Cardiac muscle cell (in vitro differentiated cells and primary cell): Measurements from ENCODE around the gene LRRK1. TPM values are rescaled to one million over a fixed set of nuclear protein-coding genes. Genes with fewer than 3 reads are reported as not detected.

Experiments
- DNase-seq, 2 donors: peaks; one replicate each; pipeline versions ENCODE4 v3.0.0 to v3.0.0-alpha.2; 2010 to 2017; ENCODE audit warnings: low read depth in 1 of 2, low spot score in 1 of 2
- H3K27ac ChIP-seq: fragments of 200-600 bp; sonication (generic); 2 replicates; pipeline ENCODE4 v1.5.1; 2016
- H3K27me3 ChIP-seq: fragments of 200-600 bp; sonication (generic); 2 replicates; pipeline ENCODE4 v1.6.0; 2016; ENCODE audit warnings: control low read depth
- H3K36me3 ChIP-seq: fragments of 200-600 bp; sonication (generic); 2 replicates; pipeline ENCODE4 v1.5.1; 2016; ENCODE audit warnings: control low read depth
- H3K4me1 ChIP-seq: fragments of 200-600 bp; sonication (generic); 2 replicates; pipeline ENCODE4 v1.8.1; 2017; ENCODE audit warnings: low read depth, mild to moderate bottlenecking, mixed run types
- H3K4me3 ChIP-seq: fragments of 200-600 bp; sonication (generic); 2 replicates; pipeline ENCODE4 v1.5.1; 2016; ENCODE audit warnings: mild to moderate bottlenecking
- H3K9me3 ChIP-seq: fragments of 200-600 bp; sonication (generic); 2 replicates; pipeline ENCODE4 v1.5.1; 2017; ENCODE audit warnings: low read depth, mild to moderate bottlenecking, control low read depth
- polyA plus RNA-seq: library from polyadenylated mRNA; unstranded; fragments of >200 nt; fragmentation: Nextera tagmentation; extraction: Ambion mirVana; gene quantifications from 2 replicates; pipeline ENCODE4 v1.2.1, GENCODE V29; 2016
- total RNA-seq: library from RNA; depleted of rRNA; stranded (reverse); fragments of >200 nt; gene quantifications from 2 replicates; pipeline ENCODE4 v1.2.3, GENCODE V29; 2016
- TF ChIP-seq, protein P1 (sequence below): IDR thresholded peaks from 2 replicates; pipeline ENCODE4 v1.5.1; 2012; ENCODE audit warnings: low read depth, mild to moderate bottlenecking, low read length

Gene LRRK1
- total and polyA plus RNA-seq, 2 experiments from 2014 or later, result 0.12 to 1.0 TPM

DNA sequence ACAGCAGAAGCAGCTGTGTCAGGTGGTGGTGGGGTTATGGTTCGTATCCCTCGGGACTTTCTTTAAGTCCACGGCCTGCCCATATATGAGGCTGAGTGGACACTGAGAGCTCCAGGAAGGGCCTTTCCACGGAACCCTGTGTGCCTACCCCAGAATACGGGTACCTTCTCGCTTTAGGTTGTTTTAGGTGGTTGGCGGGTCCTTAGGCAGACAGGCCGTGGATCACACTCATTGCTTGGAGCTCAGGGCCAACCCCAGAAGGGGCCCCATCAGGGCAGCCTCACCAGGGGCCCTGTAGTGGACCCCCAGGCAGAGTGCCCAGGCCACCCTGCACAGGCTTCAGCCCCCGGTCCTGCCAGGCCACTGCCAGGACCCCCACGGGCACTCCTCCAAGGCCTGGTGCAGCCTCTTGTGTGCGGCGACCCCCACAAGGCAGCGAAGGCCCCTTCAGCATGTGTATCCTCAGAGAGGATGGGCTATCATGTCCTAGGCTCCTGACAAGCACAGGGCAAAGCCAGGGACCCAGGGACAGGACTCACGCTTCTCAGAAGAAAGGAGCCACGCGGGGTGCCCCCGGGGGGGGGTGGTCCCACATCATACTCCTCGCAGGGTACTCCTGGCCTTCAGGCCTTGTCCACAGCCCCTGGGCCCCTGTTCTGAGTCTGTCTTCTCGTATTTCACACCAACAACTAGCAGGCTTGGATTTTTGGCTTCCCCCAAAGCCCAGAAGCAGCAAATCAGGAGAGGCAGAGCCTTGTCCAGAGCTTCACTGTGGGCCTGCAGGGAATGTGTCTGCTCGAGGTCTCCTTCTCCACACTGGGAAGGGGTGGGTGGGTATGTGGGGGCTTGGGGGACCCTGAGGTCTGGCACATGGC lies 93.4 kb downstream of the LRRK1 start:
- no peaks in the 10 kb centered on the region for H3K9me3 ChIP-seq
- DNase-seq, result no peak
- H3K27me3 ChIP-seq, result no peaks in the 10 kb centered on the region

DNA sequence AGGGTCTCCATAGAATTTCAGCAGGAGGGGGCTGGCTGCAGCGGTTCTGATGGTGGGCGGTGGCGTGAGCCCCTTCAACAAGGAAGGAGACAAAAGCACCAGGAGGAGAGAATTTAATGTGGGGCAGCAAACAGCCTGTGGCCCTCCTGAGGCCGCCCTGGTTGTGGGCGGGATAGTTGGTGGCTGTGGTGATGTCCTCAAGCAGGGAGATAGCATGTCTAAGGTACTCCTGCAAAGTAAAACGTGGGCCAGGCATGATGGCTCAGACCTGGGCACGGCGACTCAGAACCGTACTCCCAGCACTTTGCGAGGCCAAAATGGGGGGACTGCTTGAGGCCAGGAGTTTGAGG lies 94.0 kb downstream of the LRRK1 start:
- TF ChIP-seq, protein P1, sequence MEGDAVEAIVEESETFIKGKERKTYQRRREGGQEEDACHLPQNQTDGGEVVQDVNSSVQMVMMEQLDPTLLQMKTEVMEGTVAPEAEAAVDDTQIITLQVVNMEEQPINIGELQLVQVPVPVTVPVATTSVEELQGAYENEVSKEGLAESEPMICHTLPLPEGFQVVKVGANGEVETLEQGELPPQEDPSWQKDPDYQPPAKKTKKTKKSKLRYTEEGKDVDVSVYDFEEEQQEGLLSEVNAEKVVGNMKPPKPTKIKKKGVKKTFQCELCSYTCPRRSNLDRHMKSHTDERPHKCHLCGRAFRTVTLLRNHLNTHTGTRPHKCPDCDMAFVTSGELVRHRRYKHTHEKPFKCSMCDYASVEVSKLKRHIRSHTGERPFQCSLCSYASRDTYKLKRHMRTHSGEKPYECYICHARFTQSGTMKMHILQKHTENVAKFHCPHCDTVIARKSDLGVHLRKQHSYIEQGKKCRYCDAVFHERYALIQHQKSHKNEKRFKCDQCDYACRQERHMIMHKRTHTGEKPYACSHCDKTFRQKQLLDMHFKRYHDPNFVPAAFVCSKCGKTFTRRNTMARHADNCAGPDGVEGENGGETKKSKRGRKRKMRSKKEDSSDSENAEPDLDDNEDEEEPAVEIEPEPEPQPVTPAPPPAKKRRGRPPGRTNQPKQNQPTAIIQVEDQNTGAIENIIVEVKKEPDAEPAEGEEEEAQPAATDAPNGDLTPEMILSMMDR, result no peak
- peak overlapping the region; percentile 35 for H3K27ac ChIP-seq
- DNase-seq, result no peak

More for the DNA sequence above, 93.4 kb downstream of the LRRK1 start:
- Histone ChIP-seq H3K4me1 (peaks cover 21% of the 10 kb centered on the region), H3K4me3 (no peak overlapping the region), H3K36me3 (no peaks in the 10 kb centered on the region), H3K27ac (peak overlapping the region; percentile 35)
- TF ChIP-seq, protein P1, result no peak

DNA sequence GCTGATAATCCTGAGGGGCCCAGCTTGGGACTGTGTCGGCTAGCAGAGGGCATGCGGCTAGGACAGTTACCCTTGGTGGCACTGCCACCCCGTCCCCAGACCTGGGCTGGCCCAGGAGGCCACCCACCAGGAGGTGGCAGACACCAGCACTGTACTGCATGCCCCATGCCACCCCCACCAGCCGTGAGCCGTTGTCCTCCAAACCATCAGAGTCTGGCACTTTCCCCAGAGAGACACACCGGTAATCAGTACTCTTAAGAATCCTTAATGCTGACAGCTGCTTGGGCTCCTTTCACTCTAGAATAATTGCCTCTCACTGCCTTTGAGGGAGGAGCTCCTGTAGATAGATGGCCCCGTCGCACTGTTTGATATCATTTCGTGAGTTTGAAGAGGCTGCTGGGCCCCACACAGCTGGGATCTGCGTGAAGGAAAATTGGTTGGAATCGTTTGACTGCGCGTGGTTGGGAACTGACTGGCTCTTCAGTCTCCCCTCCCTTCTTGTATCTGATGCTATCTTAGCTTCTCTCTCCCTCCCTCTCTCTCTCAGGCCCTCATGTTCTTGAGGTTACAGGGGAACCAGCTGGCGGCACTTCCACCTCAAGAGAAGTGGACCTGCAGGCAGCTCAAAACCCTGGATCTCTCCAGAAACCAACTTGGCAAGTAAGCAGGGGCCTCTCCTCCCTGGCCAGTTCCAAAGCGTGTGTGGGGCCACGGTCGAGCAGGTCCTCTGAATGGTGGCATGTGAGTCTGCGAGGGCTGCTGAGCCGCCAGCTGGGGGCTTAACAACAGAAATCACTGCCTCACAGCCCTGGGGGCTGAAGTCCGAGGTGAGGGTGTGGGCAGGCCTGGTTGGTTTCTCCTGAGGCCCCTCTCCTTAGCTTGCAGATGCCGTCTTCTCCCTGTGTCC lies 94.9 kb downstream of the LRRK1 start:
- H3K36me3 ChIP-seq, result no peaks in the 10 kb centered on the region
- H3K4me1 ChIP-seq, result peaks cover 21% of the 10 kb centered on the region
- no peaks in the 10 kb centered on the region for H3K9me3 ChIP-seq
- peak overlapping the region; percentile 44 for H3K27ac ChIP-seq
- H3K27me3 ChIP-seq, result no peaks in the 10 kb centered on the region
- H3K4me3 ChIP-seq, result no peak overlapping the region
- TF ChIP-seq, protein P1, result no peak
- no peak for DNase-seq

More for the DNA sequence above, 94.0 kb downstream of the LRRK1 start:
- Histone ChIP-seq H3K27me3 (no peaks in the 10 kb centered on the region), H3K36me3 (no peaks in the 10 kb centered on the region), H3K9me3 (no peaks in the 10 kb centered on the region), H3K4me3 (no peak overlapping the region), H3K4me1 (peaks cover 21% of the 10 kb centered on the region)

- peaks cover 21% of the 10 kb centered on the region for H3K4me1 ChIP-seq
- H3K9me3 ChIP-seq, result no peaks in the 10 kb centered on the region
- TF ChIP-seq, protein P1, result peak; percentile 95
These were observed 96.0 kb downstream of the LRRK1 start for GRCh38 chr15:101014921-101015841.

DNA sequence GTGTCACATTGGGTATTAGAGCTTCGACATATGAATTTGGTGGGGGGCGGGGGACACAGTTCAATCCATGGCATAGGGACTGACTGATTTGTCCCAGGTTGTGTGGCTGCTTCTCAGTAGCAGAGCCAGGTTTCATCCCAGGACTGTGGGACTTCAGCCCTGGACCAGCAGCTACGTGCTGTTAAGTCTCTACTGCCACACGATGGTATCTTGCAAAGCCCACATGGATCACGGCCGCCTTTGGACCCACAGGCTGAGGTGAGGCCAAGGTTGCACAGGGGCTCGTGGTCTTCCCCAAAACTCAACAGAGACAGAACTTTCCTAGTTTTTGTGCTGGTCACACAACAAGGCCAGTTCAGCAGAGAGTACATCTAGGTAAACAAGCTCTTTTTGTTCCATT lies 97.4 kb downstream of the LRRK1 start:
- Histone ChIP-seq H3K27ac (peak overlapping the region; percentile 34), H3K9me3 (no peaks in the 10 kb centered on the region), H3K4me1 (peaks cover 21% of the 10 kb centered on the region), H3K4me3 (no peak overlapping the region), H3K36me3 (no peaks in the 10 kb centered on the region), H3K27me3 (no peaks in the 10 kb centered on the region)
- TF ChIP-seq, protein P1, result no peak
- no peak for DNase-seq

More at GRCh38 chr15:101014921-101015841, 96.0 kb downstream of the LRRK1 start:
- peak; percentile 76 to 80 for DNase-seq
- no peak overlapping the region for H3K4me3 ChIP-seq
- no peaks in the 10 kb centered on the region for H3K36me3 ChIP-seq
- H3K27me3 ChIP-seq, result no peaks in the 10 kb centered on the region
- H3K27ac ChIP-seq, result no peak overlapping the region
